H9 (cell line): ENCODE results near the gene UTS2R. TPM values are rescaled to one million over a fixed set of nuclear protein-coding genes. Genes with fewer than 3 reads are reported as not detected.

Experiments
- DNase-seq: peaks from one replicate; pipeline ENCODE4 v3.0.0-alpha.2; 2017
- H2AFZ ChIP-seq: one replicate; pipeline ENCODE4 v1.6.1; 2013; ENCODE audit warnings: mild to moderate bottlenecking, low read length, control low read depth, moderate library complexity
- H2AK5ac ChIP-seq: 2 replicates; pipeline ENCODE4 v1.6.1; 2013; ENCODE audit warnings: low read length, control low read depth, mixed read lengths; ENCODE audit not compliant: insufficient read length
- H2BK120ac ChIP-seq: one replicate; pipeline ENCODE4 v1.6.1; 2013; ENCODE audit warnings: low read depth, mild to moderate bottlenecking, low read length, control low read depth, inconsistent platforms; ENCODE audit not compliant: poor library complexity, severe bottlenecking
- H2BK12ac ChIP-seq: 2 replicates; pipeline ENCODE4 v1.6.1; 2013; ENCODE audit warnings: low read length, control low read depth, mixed read lengths, low read depth; ENCODE audit not compliant: insufficient read length
- H2BK15ac ChIP-seq: 2 replicates; pipeline ENCODE4 v1.6.1; 2013; ENCODE audit warnings: low read depth, low read length, control low read depth
- H2BK20ac ChIP-seq: one replicate; pipeline ENCODE4 v1.6.1; 2013; ENCODE audit warnings: low read depth, mild to moderate bottlenecking, low read length, control low read depth, inconsistent platforms; ENCODE audit not compliant: poor library complexity, severe bottlenecking
- H2BK5ac ChIP-seq: 2 replicates; pipeline ENCODE4 v1.6.1; 2013; ENCODE audit warnings: low read length, control low read depth, mixed read lengths; ENCODE audit not compliant: insufficient read length
- H3K14ac ChIP-seq: 2 replicates; pipeline ENCODE4 v1.6.1; 2013; ENCODE audit warnings: low read length, control low read depth; ENCODE audit not compliant: insufficient read depth
- H3K18ac ChIP-seq: 2 replicates; pipeline ENCODE4 v1.6.1; 2013; ENCODE audit warnings: low read depth, mild to moderate bottlenecking, mixed read lengths, low read length, control low read depth; ENCODE audit not compliant: insufficient read length
- H3K23ac ChIP-seq: 2 replicates; pipeline ENCODE4 v1.6.1; 2013; ENCODE audit warnings: low read length, control low read depth, mixed read lengths, low read depth; ENCODE audit not compliant: insufficient read length
- H3K23me2 ChIP-seq: 2 replicates; pipeline ENCODE4 v1.6.1; 2013; ENCODE audit warnings: low read depth, mild to moderate bottlenecking, mixed read lengths, low read length, control low read depth; ENCODE audit not compliant: insufficient read length, poor library complexity, severe bottlenecking
- H3K27ac ChIP-seq: 2 replicates; pipeline ENCODE4 v1.5.1; 2013; ENCODE audit warnings: low read length, control low read depth, mixed read lengths, low read depth; ENCODE audit not compliant: insufficient read length
- H3K27me3 ChIP-seq: 2 replicates; pipeline ENCODE4 v1.6.1; 2013; ENCODE audit warnings: low read length, control low read depth, inconsistent platforms; ENCODE audit not compliant: insufficient read depth
- H3K4ac ChIP-seq: 2 replicates; pipeline ENCODE4 v1.6.1; 2013; ENCODE audit warnings: low read depth, mild to moderate bottlenecking, control low read depth, inconsistent platforms, low read length, moderate library complexity
- H3K4me1 ChIP-seq: 2 replicates; pipeline ENCODE4 v1.6.1; 2013; ENCODE audit warnings: low read length, control low read depth, inconsistent platforms; ENCODE audit not compliant: insufficient read depth
- H3K4me2 ChIP-seq: 2 replicates; pipeline ENCODE4 v1.6.1; 2013; ENCODE audit warnings: low read length, control low read depth, mixed read lengths; ENCODE audit not compliant: insufficient read length, insufficient read depth
- H3K56ac ChIP-seq: 2 replicates; pipeline ENCODE4 v1.6.1; 2013; ENCODE audit warnings: low read depth, mild to moderate bottlenecking, mixed read lengths, low read length, control low read depth; ENCODE audit not compliant: insufficient read length
- H3K79me1 ChIP-seq: 2 replicates; pipeline ENCODE4 v1.6.1; 2013; ENCODE audit warnings: low read depth, mild to moderate bottlenecking, moderate library complexity, low read length, control low read depth, inconsistent platforms; ENCODE audit not compliant: insufficient read depth, poor library complexity, severe bottlenecking
- H3K79me2 ChIP-seq: 2 replicates; pipeline ENCODE4 v1.6.1; 2013; ENCODE audit warnings: low read length, control low read depth, inconsistent platforms; ENCODE audit not compliant: insufficient read depth
- H3K9ac ChIP-seq: 2 replicates; pipeline ENCODE4 v1.6.1; 2013; ENCODE audit warnings: low read length, control low read depth, mixed read lengths; ENCODE audit not compliant: insufficient read length; ENCODE audit errors: extremely low read depth
- H3K9me3 ChIP-seq: one replicate; pipeline ENCODE4 v1.6.1; 2013; ENCODE audit warnings: low read depth, low read length, inconsistent platforms; ENCODE audit not compliant: control insufficient read depth
- H3T11ph ChIP-seq: one replicate; pipeline ENCODE4 v1.6.1; 2013; ENCODE audit warnings: mild to moderate bottlenecking, low read length, control low read depth, inconsistent platforms
- H4K20me1 ChIP-seq: one replicate; pipeline ENCODE4 v1.6.1; 2013; ENCODE audit not compliant: control insufficient read depth, insufficient read length, insufficient read depth
- H4K5ac ChIP-seq: 2 replicates; pipeline ENCODE4 v1.6.1; 2013; ENCODE audit warnings: low read depth, mild to moderate bottlenecking, mixed read lengths, low read length, control low read depth; ENCODE audit not compliant: insufficient read length
- H4K8ac ChIP-seq: replicated peaks from 2 replicates; pipeline ENCODE4 v1.6.1; 2013; ENCODE audit warnings: low read length, control low read depth, mixed read lengths, low read depth; ENCODE audit not compliant: insufficient read length
- H4K91ac ChIP-seq: 2 replicates; pipeline ENCODE4 v1.6.1; 2013; ENCODE audit warnings: low read depth, mild to moderate bottlenecking, moderate library complexity, mixed read lengths, low read length, control low read depth; ENCODE audit not compliant: insufficient read length
- H3K27ac Mint-ChIP-seq, 3 experiments: 2 replicates in 2 of 3; 3 replicates in 1 of 3; pipeline ENCODE4 v1.8.0; 2020 to 2021; ENCODE audit warnings: mixed read lengths in 3 of 3, mild to moderate bottlenecking in 1 of 3, moderate library complexity in 1 of 3
- H3K27me3 Mint-ChIP-seq: 2 replicates; pipeline ENCODE4 v1.8.0; 2021; ENCODE audit warnings: low read depth, mild to moderate bottlenecking, moderate library complexity, mixed read lengths
- H3K36me3 Mint-ChIP-seq, 3 experiments: 2 replicates in 2 of 3; 3 replicates in 1 of 3; pipeline ENCODE4 v1.8.0; 2020 to 2021; ENCODE audit warnings: low read depth in 3 of 3, mixed read lengths in 3 of 3; ENCODE audit not compliant: insufficient read depth in 1 of 3
- H3K4me1 Mint-ChIP-seq, 2 experiments: 2 replicates each; pipeline ENCODE4 v1.8.0; 2020; ENCODE audit warnings: mixed read lengths in 2 of 2
- H3K4me3 Mint-ChIP-seq, 2 experiments: 2 replicates in 1 of 2; 3 replicates in 1 of 2; pipeline ENCODE4 v1.8.0; 2020 to 2021; ENCODE audit warnings: mild to moderate bottlenecking in 2 of 2, mixed read lengths in 2 of 2, moderate library complexity in 1 of 2
- H3K9me3 Mint-ChIP-seq, 2 experiments: 2 replicates in 1 of 2; 3 replicates in 1 of 2; pipeline ENCODE4 v1.8.0; 2020; ENCODE audit warnings: mild to moderate bottlenecking in 2 of 2, mixed read lengths in 2 of 2, moderate library complexity in 1 of 2
- CTCF ChIP-seq: fragments of 200-600 bp; sonication (generic); conservative IDR thresholded peaks from 3 replicates; pipeline ENCODE4 v1.8.0; 2021; ENCODE audit warnings: antibody characterized with exemption, mild to moderate bottlenecking
- WGBS: extraction: QIAGEN DNeasy Blood & Tissue Kit; methylation state at CpG from one replicate; pipeline ENCODE4 v1.1.7; 2013; ENCODE audit warnings: missing lambda C conversion rate, low lambda C conversion rate, mixed read lengths; ENCODE audit not compliant: insufficient read length; ENCODE audit errors: extremely low coverage; 5-methylcytosine and 5-hydroxymethylcytosine counted together
- total RNA-seq: library from RNA; stranded (reverse); gene quantifications from 2 replicates; pipeline ENCODE4 v1.2.1, GENCODE V29; 2021

UTS2R gene
- total RNA-seq, 1 experiment from 2014 or later, result 0.94 TPM

- no peaks in the 10 kb centered on the region for H3K27me3 ChIP-seq
- Mint-ChIP-seq H3K36me3 (peaks cover 4 to 25% (median 15%) of the 10 kb centered on the region in 3 experiments; a peak in 6 of 7 replicates), H3K27ac (no peak overlapping the region), H3K4me1 (no peaks in the 10 kb centered on the region), H3K9me3 (no peaks in the 10 kb centered on the region), H3K4me3 (no peak overlapping the region), H3K27me3 (no peaks in the 10 kb centered on the region)
- no peaks in the 10 kb centered on the region for H3K9me3 ChIP-seq
- no peak overlapping the region for H2AK5ac ChIP-seq
- H4K20me1 ChIP-seq, result no peaks in the 10 kb centered on the region
- DNase-seq, result no peak
- H3K23ac ChIP-seq, result no peak overlapping the region
- H2BK15ac ChIP-seq, result no peak overlapping the region
- H4K8ac ChIP-seq, result no peak overlapping the region
- H3K79me1 ChIP-seq, result no peaks in the 10 kb centered on the region
- no peak overlapping the region for H3K14ac ChIP-seq
- no peak overlapping the region for H3K9ac ChIP-seq
- no peak overlapping the region for H3K4me2 ChIP-seq
- H3K4me1 ChIP-seq, result no peaks in the 10 kb centered on the region
- H2BK120ac ChIP-seq, result no peak overlapping the region
- WGBS, result no CpG with 5 or more reads among the region's 14 CpGs
- H4K91ac ChIP-seq, result no peak overlapping the region
- no peak overlapping the region for H4K5ac ChIP-seq
- H3K56ac ChIP-seq, result no peak overlapping the region
- no peak overlapping the region for H3K18ac ChIP-seq
- no peak overlapping the region for H2BK12ac ChIP-seq
- no peak overlapping the region for H3T11ph ChIP-seq
- no peak for TF ChIP-seq CTCF
- no peak overlapping the region for H2AFZ ChIP-seq
- H3K4ac ChIP-seq, result no peak overlapping the region
- H3K79me2 ChIP-seq, result no peaks in the 10 kb centered on the region
- H3K27ac ChIP-seq, result no peak overlapping the region
- no peak overlapping the region for H2BK5ac ChIP-seq
- H3K23me2 ChIP-seq, result no peaks in the 10 kb centered on the region
- H2BK20ac ChIP-seq, result no peak overlapping the region
Measured at GRCh38 chr17:82406131-82406671, 34.6 kb downstream of the UTS2R start.
